ENCODE results near the gene ATP6V0E2. TPM values are rescaled to one million over a fixed set of nuclear protein-coding genes. Genes with fewer than 3 reads are reported as not detected.

The ATP6V0E2 gene
- total RNA-seq, 1 experiment from 2014 or later: 19.0 TPM

DNA sequence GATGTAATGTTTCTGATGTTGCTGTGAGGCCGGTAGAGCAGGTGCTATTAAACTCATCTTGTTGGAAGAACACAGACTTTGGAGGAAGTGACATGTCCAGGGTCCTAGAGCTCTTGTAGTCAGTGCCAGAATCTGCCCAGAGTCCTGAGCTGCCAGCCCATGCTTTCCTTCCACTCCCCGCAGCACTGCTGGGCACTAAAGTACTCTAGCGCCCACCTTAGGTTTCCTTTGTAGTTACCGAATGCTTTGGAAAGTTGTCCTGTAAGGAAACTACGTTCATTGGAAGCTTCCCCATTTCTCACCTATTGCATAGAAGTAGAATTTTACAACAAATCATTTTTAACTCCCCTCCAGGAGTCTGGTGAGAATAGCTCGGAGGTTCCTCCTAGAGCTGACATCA lies 24.6 kb upstream of the ATP6V0E2 start:
- no peak overlapping the region for H2BK5ac ChIP-seq (ENCODE audit: insufficient read length, low read length)
- H3K23ac ChIP-seq (ENCODE audit: insufficient read length, low read depth, low read length): no peak overlapping the region
- no peaks in the 10 kb centered on the region; the same call in 1 of the 2 replicates for H3K79me2 ChIP-seq (ENCODE audit: insufficient read depth, low read length)
- no peaks in the 10 kb centered on the region for H4K20me1 ChIP-seq (ENCODE audit: control insufficient read depth, insufficient read depth, insufficient read length)
- H2BK12ac ChIP-seq (ENCODE audit: insufficient read length, low read depth, low read length): no peak overlapping the region
- Mint-ChIP-seq H3K36me3 (ENCODE audit: insufficient read depth in 1 of 3, low read depth in 3 of 3) (no peaks in the 10 kb centered on the region; a peak in 1 of 7 replicates), H3K27ac (no peak overlapping the region), H3K4me3 (no peak overlapping the region), H3K27me3 (ENCODE audit: low read depth) (peaks cover 9% of the 10 kb centered on the region), H3K9me3 (no peaks in the 10 kb centered on the region), H3K4me1 (peaks cover 13 to 15% of the 10 kb centered on the region in 2 experiments)
- no peak overlapping the region for H2BK15ac ChIP-seq (ENCODE audit: low read depth, low read length)
- no CpG with 5 or more reads among the region's 6 CpGs for WGBS (ENCODE audit: extremely low coverage, insufficient read length, low lambda C conversion rate)
- H3K79me1 ChIP-seq (ENCODE audit: insufficient read depth, low read depth, low read length, poor library complexity, severe bottlenecking): no peaks in the 10 kb centered on the region
- no peak overlapping the region for H2AFZ ChIP-seq (ENCODE audit: low read length)
- no peaks in the 10 kb centered on the region for H3K9me3 ChIP-seq (ENCODE audit: control insufficient read depth, low read depth, low read length)
- H2AK5ac ChIP-seq (ENCODE audit: insufficient read length, low read length): no peak overlapping the region
- H4K8ac ChIP-seq (replicated peaks; ENCODE audit: insufficient read length, low read depth, low read length): no peak overlapping the region
- no peak overlapping the region for H3K27ac ChIP-seq (ENCODE audit: insufficient read length, low read depth, low read length)
- H2BK120ac ChIP-seq (ENCODE audit: low read depth, low read length, poor library complexity, severe bottlenecking): no peak overlapping the region
- H3K4ac ChIP-seq (ENCODE audit: low read depth, low read length): no peak overlapping the region
- TF ChIP-seq, protein P1, sequence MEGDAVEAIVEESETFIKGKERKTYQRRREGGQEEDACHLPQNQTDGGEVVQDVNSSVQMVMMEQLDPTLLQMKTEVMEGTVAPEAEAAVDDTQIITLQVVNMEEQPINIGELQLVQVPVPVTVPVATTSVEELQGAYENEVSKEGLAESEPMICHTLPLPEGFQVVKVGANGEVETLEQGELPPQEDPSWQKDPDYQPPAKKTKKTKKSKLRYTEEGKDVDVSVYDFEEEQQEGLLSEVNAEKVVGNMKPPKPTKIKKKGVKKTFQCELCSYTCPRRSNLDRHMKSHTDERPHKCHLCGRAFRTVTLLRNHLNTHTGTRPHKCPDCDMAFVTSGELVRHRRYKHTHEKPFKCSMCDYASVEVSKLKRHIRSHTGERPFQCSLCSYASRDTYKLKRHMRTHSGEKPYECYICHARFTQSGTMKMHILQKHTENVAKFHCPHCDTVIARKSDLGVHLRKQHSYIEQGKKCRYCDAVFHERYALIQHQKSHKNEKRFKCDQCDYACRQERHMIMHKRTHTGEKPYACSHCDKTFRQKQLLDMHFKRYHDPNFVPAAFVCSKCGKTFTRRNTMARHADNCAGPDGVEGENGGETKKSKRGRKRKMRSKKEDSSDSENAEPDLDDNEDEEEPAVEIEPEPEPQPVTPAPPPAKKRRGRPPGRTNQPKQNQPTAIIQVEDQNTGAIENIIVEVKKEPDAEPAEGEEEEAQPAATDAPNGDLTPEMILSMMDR (conservative IDR thresholded peaks at IDR 0.05): peak; percentile 63
- H3K23me2 ChIP-seq (ENCODE audit: insufficient read length, low read depth, low read length, poor library complexity, severe bottlenecking): no peaks in the 10 kb centered on the region
- H3K9ac ChIP-seq (ENCODE audit: extremely low read depth, insufficient read length, low read length): no peak overlapping the region
- H3T11ph ChIP-seq (ENCODE audit: low read length): no peak overlapping the region
- no peak overlapping the region for H3K56ac ChIP-seq (ENCODE audit: insufficient read length, low read depth, low read length)
- no peak overlapping the region for H4K91ac ChIP-seq (ENCODE audit: insufficient read length, low read depth, low read length)
- DNase-seq: peak; percentile 47
- no peak overlapping the region for H3K18ac ChIP-seq (ENCODE audit: insufficient read length, low read depth, low read length)
- no peak overlapping the region for H3K14ac ChIP-seq (ENCODE audit: insufficient read depth, low read length)
- no peaks in the 10 kb centered on the region for H3K27me3 ChIP-seq (ENCODE audit: insufficient read depth, low read length)
- H4K5ac ChIP-seq (ENCODE audit: insufficient read length, low read depth, low read length): no peak overlapping the region
- no peaks in the 10 kb centered on the region for H3K4me1 ChIP-seq (ENCODE audit: insufficient read depth, low read length)
- H3K4me2 ChIP-seq (ENCODE audit: insufficient read depth, insufficient read length, low read length): no peak overlapping the region
- H2BK20ac ChIP-seq (ENCODE audit: low read depth, low read length, poor library complexity, severe bottlenecking): no peak overlapping the region
